Activated CD8-positive, alpha-beta T cell treated with anti-CD3 and anti-CD28 coated beads for 36 hours (primary cell): Measurements from ENCODE around the gene CANT1. TPM values are rescaled to one million over a fixed set of nuclear protein-coding genes. Genes with fewer than 3 reads are reported as not detected.

Experiments
- ATAC-seq: fragments of 200-7000 bp; cut with Tn5 transposase; one replicate; pipeline ENCODE4 v1.10.0; 2021; ENCODE audit warnings: mild to moderate bottlenecking, moderate library complexity
- CTCF ChIA-PET: fragments of 350-600 bp; sonication (Branson Sonifier 250); formaldehyde crosslinking; loops from one replicate; lab custom pipeline; 2021; ENCODE audit warnings: antibody characterized with exemption; lab: Charles Lee
- POLR2A ChIA-PET: fragments of 350-600 bp; sonication (Branson Sonifier 250); formaldehyde crosslinking; loops from one replicate; lab custom pipeline; 2021; ENCODE audit warnings: antibody characterized with exemption; lab: Charles Lee
- DNase-seq: peaks from one replicate; pipeline ENCODE4 v3.0.0-alpha.2; 2020
- H3K27ac Mint-ChIP-seq: one replicate; pipeline ENCODE4 v1.8.0; 2021; ENCODE audit warnings: mild to moderate bottlenecking, mixed read lengths
- H3K27me3 Mint-ChIP-seq: one replicate; pipeline ENCODE4 v1.8.0; 2021; ENCODE audit warnings: mixed read lengths
- H3K36me3 Mint-ChIP-seq: one replicate; pipeline ENCODE4 v1.8.0; 2021; ENCODE audit warnings: low read depth, mixed read lengths
- H3K4me1 Mint-ChIP-seq: one replicate; pipeline ENCODE4 v1.8.0; 2021; ENCODE audit warnings: low read depth, mixed read lengths
- H3K4me3 Mint-ChIP-seq: one replicate; pipeline ENCODE4 v1.8.0; 2021; ENCODE audit warnings: mild to moderate bottlenecking, moderate library complexity, mixed read lengths
- H3K9me3 Mint-ChIP-seq: one replicate; pipeline ENCODE4 v1.8.0; 2021; ENCODE audit warnings: mixed read lengths
- CTCF ChIP-seq: fragments of 200-600 bp; IDR thresholded peaks from one replicate; pipeline ENCODE4 v1.8.0; 2022; ENCODE audit warnings: antibody characterized with exemption, mild to moderate bottlenecking
- intact Hi-C: fragments of 100-400 bp; cut with micrococcal nuclease; formaldehyde crosslinking; loops from one replicate; pipeline ENCODE4 v1.10.0; 2022
- total RNA-seq, 2 experiments: library from RNA; stranded (reverse); gene quantifications; one replicate each; pipeline ENCODE4 v1.2.3, GENCODE V29; 2021

The CANT1 gene
- total RNA-seq, 2 experiments from 2014 or later: 41.4 to 48.2 TPM

- DNase-seq (no peak), ATAC-seq (no peak)
- no peak overlapping the region for H3K27ac Mint-ChIP-seq
- no peak overlapping the region for H3K4me3 Mint-ChIP-seq
- H3K36me3 Mint-ChIP-seq: peaks cover 10% of the 10 kb centered on the region
- no peaks in the 10 kb centered on the region for H3K9me3 Mint-ChIP-seq
- peaks cover 26% of the 10 kb centered on the region for H3K4me1 Mint-ChIP-seq
- no peak for TF ChIP-seq CTCF
- intact Hi-C loops: no loop called here
- ChIA-PET POLR2A (no interaction called here), CTCF (no interaction called here)
- no peaks in the 10 kb centered on the region for H3K27me3 Mint-ChIP-seq
Observed at GRCh38 chr17:79002291-79002690, 7.3 kb downstream of the CANT1 start.

- Mint-ChIP-seq H3K36me3 (peaks cover 13% of the 10 kb centered on the region), H3K4me1 (peaks cover 17% of the 10 kb centered on the region), H3K9me3 (no peaks in the 10 kb centered on the region), H3K27ac (no peak overlapping the region), H3K4me3 (no peak overlapping the region), H3K27me3 (no peaks in the 10 kb centered on the region)
- ATAC-seq (no peak), DNase-seq (no peak)
- intact Hi-C loops: no loop called here
- TF ChIP-seq CTCF: no peak
- ChIA-PET POLR2A (no interaction called here), CTCF (no interaction called here)
Observed at GRCh38 chr17:79001190-79002020, 8.2 kb downstream of the CANT1 start.

- H3K36me3 Mint-ChIP-seq: peaks cover 17% of the 10 kb centered on the region
- H3K4me1 Mint-ChIP-seq: peaks cover 9% of the 10 kb centered on the region
- TF ChIP-seq CTCF: no peak
- ATAC-seq: no peak
- intact Hi-C loops: no loop called here
- H3K9me3 Mint-ChIP-seq: no peaks in the 10 kb centered on the region
- H3K27me3 Mint-ChIP-seq: no peaks in the 10 kb centered on the region
- ChIA-PET CTCF (no interaction called here), POLR2A (no interaction called here)
- H3K4me3 Mint-ChIP-seq: no peak overlapping the region
- no peak for DNase-seq
- H3K27ac Mint-ChIP-seq: no peak overlapping the region
Observed at GRCh38 chr17:79000396-79001189, 9.0 kb downstream of the CANT1 start.

GRCh38 chr17:78999947-79000395 is 9.6 kb downstream of the CANT1 start:
- H3K36me3 Mint-ChIP-seq: peaks cover 19% of the 10 kb centered on the region
- ChIA-PET CTCF (no interaction called here), POLR2A (no interaction called here)
- intact Hi-C loops: no loop called here
- no peak overlapping the region for H3K4me3 Mint-ChIP-seq
- peaks cover 5% of the 10 kb centered on the region for H3K4me1 Mint-ChIP-seq
- no peaks in the 10 kb centered on the region for H3K27me3 Mint-ChIP-seq
- ATAC-seq (no peak), DNase-seq (no peak)
- H3K9me3 Mint-ChIP-seq: no peaks in the 10 kb centered on the region
- H3K27ac Mint-ChIP-seq: no peak overlapping the region
- no peak for TF ChIP-seq CTCF
